Adrenal gland (tissue), 5 donors: ENCODE results near the gene EMILIN2.

Source experiments
- CTCF ChIP-seq, 6 experiments: fragments of 450-650 bp in 4 of 6; fragments of 200-600 bp in 2 of 6; sonication (generic) in 1 of 6; IDR thresholded peaks; 1 replicate in 5 of 6; 2 replicates in 1 of 6; pipeline versions ENCODE4 v1.5.1 to v1.8.0; 2016 to 2021; ENCODE audit warnings: antibody characterized with exemption in 6 of 6, mild to moderate bottlenecking in 2 of 6, moderate library complexity in 1 of 6
- POLR2A ChIP-seq, 2 donors: fragments of 450-650 bp; IDR thresholded peaks; one replicate each; pipeline ENCODE4 v1.6.1; 2017; ENCODE audit warnings: antibody characterized with exemption in 2 of 2, mild to moderate bottlenecking in 2 of 2, moderate library complexity in 1 of 2
- donor health status: DM: no; HTN: no; CAD: no.

GRCh38 chr18:2821695-2822094 lies 25.1 kb upstream of the EMILIN2 start:
- TF ChIP-seq CTCF (IDR thresholded peaks at IDR 0.05) (no peak), POLR2A (IDR thresholded peaks at IDR 0.05) (no peak)
